ENCODE results near the gene SUGCT. TPM values are rescaled to one million over a fixed set of nuclear protein-coding genes. Genes with fewer than 3 reads are reported as not detected.
A peak's percentile ranks its signal among the peaks of the same experiment; 100 is the strongest.

SUGCT gene
- total RNA-seq, 1 experiment from 2014 or later: 5.4 TPM

DNA sequence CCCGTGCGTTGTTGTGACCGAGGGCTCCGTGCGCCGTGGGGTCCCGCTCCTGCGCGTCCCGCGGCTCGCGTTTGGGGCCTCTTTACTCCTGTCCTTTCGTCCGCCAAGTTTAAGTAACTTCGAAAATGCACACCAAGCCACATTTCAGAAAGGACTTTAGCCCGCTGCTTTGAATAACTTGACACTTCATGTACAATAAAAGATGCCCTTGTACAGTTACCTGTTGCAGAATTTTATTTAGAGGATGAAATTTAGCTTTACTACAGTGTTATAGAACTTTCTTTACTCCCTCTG, 459 bp downstream of the SUGCT start:
- Histone ChIP-seq H4K8ac (replicated peaks; ENCODE audit: insufficient read length, low read depth, low read length) (no peak overlapping the region), H3T11ph (ENCODE audit: low read length) (no peak overlapping the region), H3K4me2 (ENCODE audit: insufficient read depth, insufficient read length, low read length) (peak overlapping the region; percentile 65), H3K27ac (ENCODE audit: insufficient read length, low read depth, low read length) (no peak overlapping the region), H3K56ac (ENCODE audit: insufficient read length, low read depth, low read length) (no peak overlapping the region), H2BK5ac (ENCODE audit: insufficient read length, low read length) (no peak overlapping the region), H3K9ac (ENCODE audit: extremely low read depth, insufficient read length, low read length) (no peak overlapping the region), H3K79me2 (ENCODE audit: insufficient read depth, low read length) (peaks cover 7% of the 10 kb centered on the region; the same call in 1 of the 2 replicates), H2BK12ac (ENCODE audit: insufficient read length, low read depth, low read length) (no peak overlapping the region), H3K23ac (ENCODE audit: insufficient read length, low read depth, low read length) (no peak overlapping the region), H3K4ac (ENCODE audit: low read depth, low read length) (no peak overlapping the region), H2BK20ac (ENCODE audit: low read depth, low read length, poor library complexity, severe bottlenecking) (no peak overlapping the region), H3K27me3 (ENCODE audit: insufficient read depth, low read length) (no peaks in the 10 kb centered on the region; the same call in 1 of the 2 replicates), H3K9me3 (ENCODE audit: control insufficient read depth, low read depth, low read length) (no peaks in the 10 kb centered on the region), H3K4me1 (ENCODE audit: insufficient read depth, low read length) (no peaks in the 10 kb centered on the region), H4K5ac (ENCODE audit: insufficient read length, low read depth, low read length) (no peak overlapping the region), H2BK120ac (ENCODE audit: low read depth, low read length, poor library complexity, severe bottlenecking) (no peak overlapping the region), H3K79me1 (ENCODE audit: insufficient read depth, low read depth, low read length, poor library complexity, severe bottlenecking) (no peaks in the 10 kb centered on the region), H2AK5ac (ENCODE audit: insufficient read length, low read length) (no peak overlapping the region), H3K14ac (ENCODE audit: insufficient read depth, low read length) (no peak overlapping the region; the same call in 1 of the 2 replicates), H3K23me2 (ENCODE audit: insufficient read length, low read depth, low read length, poor library complexity, severe bottlenecking) (no peaks in the 10 kb centered on the region), H2BK15ac (ENCODE audit: low read depth, low read length) (no peak overlapping the region), H3K18ac (ENCODE audit: insufficient read length, low read depth, low read length) (no peak overlapping the region), H4K20me1 (ENCODE audit: control insufficient read depth, insufficient read depth, insufficient read length) (no peaks in the 10 kb centered on the region), H2AFZ (ENCODE audit: low read length) (no peak overlapping the region), H4K91ac (ENCODE audit: insufficient read length, low read depth, low read length) (no peak overlapping the region)
- DNase-seq: no peak
- Mint-ChIP-seq H3K9me3 (no peaks in the 10 kb centered on the region; a peak in 1 of 5 replicates), H3K4me1 (peaks cover 11 to 12% of the 10 kb centered on the region in 2 experiments), H3K4me3 (peak overlapping the region; percentile 87 to 94), H3K27me3 (ENCODE audit: low read depth) (peaks cover 16% of the 10 kb centered on the region), H3K27ac (no peak overlapping the region), H3K36me3 (ENCODE audit: insufficient read depth in 1 of 3, low read depth in 3 of 3) (peaks cover 0 to 11% (median 2%) of the 10 kb centered on the region in 3 experiments; a peak in 3 of 7 replicates)
- no CpG with 5 or more reads among the region's 17 CpGs for WGBS (ENCODE audit: extremely low coverage, insufficient read length, low lambda C conversion rate)
- TF ChIP-seq, protein P1, sequence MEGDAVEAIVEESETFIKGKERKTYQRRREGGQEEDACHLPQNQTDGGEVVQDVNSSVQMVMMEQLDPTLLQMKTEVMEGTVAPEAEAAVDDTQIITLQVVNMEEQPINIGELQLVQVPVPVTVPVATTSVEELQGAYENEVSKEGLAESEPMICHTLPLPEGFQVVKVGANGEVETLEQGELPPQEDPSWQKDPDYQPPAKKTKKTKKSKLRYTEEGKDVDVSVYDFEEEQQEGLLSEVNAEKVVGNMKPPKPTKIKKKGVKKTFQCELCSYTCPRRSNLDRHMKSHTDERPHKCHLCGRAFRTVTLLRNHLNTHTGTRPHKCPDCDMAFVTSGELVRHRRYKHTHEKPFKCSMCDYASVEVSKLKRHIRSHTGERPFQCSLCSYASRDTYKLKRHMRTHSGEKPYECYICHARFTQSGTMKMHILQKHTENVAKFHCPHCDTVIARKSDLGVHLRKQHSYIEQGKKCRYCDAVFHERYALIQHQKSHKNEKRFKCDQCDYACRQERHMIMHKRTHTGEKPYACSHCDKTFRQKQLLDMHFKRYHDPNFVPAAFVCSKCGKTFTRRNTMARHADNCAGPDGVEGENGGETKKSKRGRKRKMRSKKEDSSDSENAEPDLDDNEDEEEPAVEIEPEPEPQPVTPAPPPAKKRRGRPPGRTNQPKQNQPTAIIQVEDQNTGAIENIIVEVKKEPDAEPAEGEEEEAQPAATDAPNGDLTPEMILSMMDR (conservative IDR thresholded peaks at IDR 0.05): no peak
